GM18526 (cell line): ENCODE measurements around the gene TMEM186.

ENCODE experiments used
- POLR2A ChIP-seq: IDR thresholded peaks from 3 replicates; pipeline ENCODE4 v1.6.1; 2011; ENCODE audit not compliant: insufficient read length; ENCODE audit errors: extremely low read depth

The TMEM186 gene

GRCh38 chr16:8760021-8760420 lies 37.4 kb downstream of the TMEM186 start:
- TF ChIP-seq POLR2A = no peak

- no peak for TF ChIP-seq POLR2A
These were observed 39.4 kb downstream of the TMEM186 start for GRCh38 chr16:8758022-8758421.

- no peak for TF ChIP-seq POLR2A
These were observed 40.7 kb downstream of the TMEM186 start for GRCh38 chr16:8756755-8757154.

GRCh38 chr16:8753416-8754054 lies 43.9 kb downstream of the TMEM186 start:
- TF ChIP-seq POLR2A = no peak

- TF ChIP-seq POLR2A = no peak
These were observed 44.7 kb downstream of the TMEM186 start for GRCh38 chr16:8752706-8753105.

- no peak for TF ChIP-seq POLR2A
These were observed 45.7 kb downstream of the TMEM186 start for GRCh38 chr16:8751481-8752311.
